BLaER1 (cell line): ENCODE data around the gene GOLIM4.
"Not testable (repeated sequence)": the region's sequence is repeated elsewhere in the genome, so short reads cannot be mapped to it uniquely, and the experiment has no call there.

ENCODE experiments used
- H3K27ac ChIP-seq: shearing (Covaris generic); formaldehyde crosslinking; 2 replicates; pipeline ENCODE4 v1.8.1; 2022
- H3K27me3 ChIP-seq: shearing (Covaris generic); formaldehyde crosslinking; 2 replicates; pipeline ENCODE4 v1.8.1; 2022
- H3K36me3 ChIP-seq: shearing (Covaris generic); formaldehyde crosslinking; 2 replicates; pipeline ENCODE4 v1.8.1; 2022
- H3K4me1 ChIP-seq: shearing (Covaris generic); formaldehyde crosslinking; 2 replicates; pipeline ENCODE4 v1.8.1; 2022
- H3K4me2 ChIP-seq: shearing (Covaris generic); formaldehyde crosslinking; 2 replicates; pipeline ENCODE4 v1.8.1; 2022
- H3K4me3 ChIP-seq: shearing (Covaris generic); formaldehyde crosslinking; 2 replicates; pipeline ENCODE4 v1.8.1; 2022
- H3K9ac ChIP-seq: shearing (Covaris generic); formaldehyde crosslinking; 2 replicates; pipeline ENCODE4 v1.8.1; 2022
- H3K9me3 ChIP-seq: shearing (Covaris generic); formaldehyde crosslinking; 2 replicates; pipeline ENCODE4 v1.8.1; 2022
- H4K20me1 ChIP-seq: shearing (Covaris generic); formaldehyde crosslinking; 2 replicates; pipeline ENCODE4 v1.8.1; 2022
- Cebpa-rat ChIP-seq: shearing (Covaris generic); IDR thresholded peaks from 2 replicates; pipeline ENCODE4 v1.8.1; 2022

GOLIM4 gene, protein sequence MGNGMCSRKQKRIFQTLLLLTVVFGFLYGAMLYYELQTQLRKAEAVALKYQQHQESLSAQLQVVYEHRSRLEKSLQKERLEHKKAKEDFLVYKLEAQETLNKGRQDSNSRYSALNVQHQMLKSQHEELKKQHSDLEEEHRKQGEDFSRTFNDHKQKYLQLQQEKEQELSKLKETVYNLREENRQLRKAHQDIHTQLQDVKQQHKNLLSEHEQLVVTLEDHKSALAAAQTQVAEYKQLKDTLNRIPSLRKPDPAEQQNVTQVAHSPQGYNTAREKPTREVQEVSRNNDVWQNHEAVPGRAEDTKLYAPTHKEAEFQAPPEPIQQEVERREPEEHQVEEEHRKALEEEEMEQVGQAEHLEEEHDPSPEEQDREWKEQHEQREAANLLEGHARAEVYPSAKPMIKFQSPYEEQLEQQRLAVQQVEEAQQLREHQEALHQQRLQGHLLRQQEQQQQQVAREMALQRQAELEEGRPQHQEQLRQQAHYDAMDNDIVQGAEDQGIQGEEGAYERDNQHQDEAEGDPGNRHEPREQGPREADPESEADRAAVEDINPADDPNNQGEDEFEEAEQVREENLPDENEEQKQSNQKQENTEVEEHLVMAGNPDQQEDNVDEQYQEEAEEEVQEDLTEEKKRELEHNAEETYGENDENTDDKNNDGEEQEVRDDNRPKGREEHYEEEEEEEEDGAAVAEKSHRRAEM

GRCh38 chr3:168095611-168096209 is at the start of gene GOLIM4:
Gene GOLIM4, minus strand, starts transcription at chr3:168095924. Its CDS starts 639 bp downstream, at chr3:168095285.
- no peaks in the 10 kb centered on the region for H3K9me3 ChIP-seq
- peak within 1 kb of the TSS; percentile 86 for H3K27ac ChIP-seq
- H3K4me3 ChIP-seq, result peak within 1 kb of the TSS; percentile 79
- H3K4me2 ChIP-seq, result peak within 1 kb of the TSS; percentile 91
- peak within 1 kb of the TSS; percentile 84 for H3K9ac ChIP-seq
- TF ChIP-seq Cebpa-rat, result no peak
- no peaks in the 10 kb centered on the region for H3K27me3 ChIP-seq
- peaks cover 34% of the 10 kb centered on the region for H3K4me1 ChIP-seq
- H4K20me1 ChIP-seq, result peaks cover 39% of the 10 kb centered on the region
- H3K36me3 ChIP-seq, result no peaks in the 10 kb centered on the region

DNA sequence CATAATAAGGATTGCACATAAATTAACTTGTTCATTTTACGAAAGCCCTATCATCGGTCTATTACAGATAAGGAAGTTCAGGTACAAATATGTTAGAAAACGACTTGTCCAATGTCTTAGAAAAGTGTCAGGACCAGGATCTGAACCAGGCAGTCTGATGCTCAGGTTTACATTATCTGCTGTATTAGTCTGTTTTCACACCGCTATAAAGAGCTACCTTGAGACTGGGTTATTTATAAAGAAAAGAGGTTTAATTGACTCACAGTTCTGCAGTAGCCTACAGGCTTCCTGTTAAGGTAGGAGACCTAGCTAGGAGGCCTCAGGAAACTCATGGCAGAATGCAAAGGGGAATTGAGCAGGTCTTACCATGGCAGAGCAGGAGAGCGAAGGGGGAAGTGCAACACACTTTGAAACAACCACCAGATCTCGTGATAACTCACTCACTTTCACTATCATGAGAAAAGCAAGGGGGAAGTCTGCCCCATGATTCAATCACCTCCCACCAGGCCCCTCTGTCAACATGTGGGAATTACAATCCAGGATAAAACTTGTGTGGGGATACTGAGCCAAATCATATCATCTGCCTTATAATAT is 45.8 kb upstream of the GOLIM4 start:
- H3K27ac ChIP-seq, result no peak overlapping the region
- H3K36me3 ChIP-seq, result no peaks in the 10 kb centered on the region
- no peaks in the 10 kb centered on the region for H3K4me1 ChIP-seq
- no peaks in the 10 kb centered on the region for H4K20me1 ChIP-seq
- no peaks in the 10 kb centered on the region for H3K27me3 ChIP-seq
- H3K9ac ChIP-seq, result no peak overlapping the region
- H3K4me2 ChIP-seq, result no peak overlapping the region
- TF ChIP-seq Cebpa-rat, result no peak
- H3K4me3 ChIP-seq, result no peak overlapping the region
- no peaks in the 10 kb centered on the region for H3K9me3 ChIP-seq

- H3K4me1 ChIP-seq, result no peaks in the 10 kb centered on the region
- H3K27me3 ChIP-seq, result no peaks in the 10 kb centered on the region
- H3K4me3 ChIP-seq, result no peak overlapping the region
- no peak for TF ChIP-seq Cebpa-rat
- no peak overlapping the region for H3K27ac ChIP-seq
- H3K9me3 ChIP-seq, result no peaks in the 10 kb centered on the region
- no peak overlapping the region for H3K9ac ChIP-seq
- no peaks in the 10 kb centered on the region for H4K20me1 ChIP-seq
- H3K4me2 ChIP-seq, result no peak overlapping the region
- H3K36me3 ChIP-seq, result no peaks in the 10 kb centered on the region
Measured at GRCh38 chr3:168139947-168140346, 44.2 kb upstream of the GOLIM4 start.

GRCh38 chr3:168138421-168138820 is 42.7 kb upstream of the GOLIM4 start:
- no peaks in the 10 kb centered on the region for H3K36me3 ChIP-seq
- H4K20me1 ChIP-seq, result no peaks in the 10 kb centered on the region
- H3K9ac ChIP-seq, result no peak overlapping the region
- TF ChIP-seq Cebpa-rat, result no peak
- no peak overlapping the region for H3K4me3 ChIP-seq
- H3K9me3 ChIP-seq, result no peaks in the 10 kb centered on the region
- H3K4me1 ChIP-seq, result no peaks in the 10 kb centered on the region
- H3K27ac ChIP-seq, result no peak overlapping the region
- no peak overlapping the region for H3K4me2 ChIP-seq
- H3K27me3 ChIP-seq, result no peaks in the 10 kb centered on the region

- TF ChIP-seq Cebpa-rat, result no peak
- Histone ChIP-seq H3K27ac (no peak overlapping the region), H3K4me3 (no peak overlapping the region), H4K20me1 (no peaks in the 10 kb centered on the region), H3K4me2 (no peak overlapping the region), H3K36me3 (no peaks in the 10 kb centered on the region), H3K9ac (no peak overlapping the region), H3K27me3 (no peaks in the 10 kb centered on the region), H3K9me3 (no peaks in the 10 kb centered on the region), H3K4me1 (no peaks in the 10 kb centered on the region)
Measured at GRCh38 chr3:168134931-168135330, 39.2 kb upstream of the GOLIM4 start.

GRCh38 chr3:168130250-168130649 is 34.5 kb upstream of the GOLIM4 start:
- peaks cover 18% of the 10 kb centered on the region for H3K9me3 ChIP-seq
- H3K27me3 ChIP-seq, H3K36me3 ChIP-seq, H3K27ac ChIP-seq, H4K20me1 ChIP-seq, H3K9ac ChIP-seq, H3K4me3 ChIP-seq, H3K4me2 ChIP-seq, H3K4me1 ChIP-seq: not testable (repeated sequence)

DNA sequence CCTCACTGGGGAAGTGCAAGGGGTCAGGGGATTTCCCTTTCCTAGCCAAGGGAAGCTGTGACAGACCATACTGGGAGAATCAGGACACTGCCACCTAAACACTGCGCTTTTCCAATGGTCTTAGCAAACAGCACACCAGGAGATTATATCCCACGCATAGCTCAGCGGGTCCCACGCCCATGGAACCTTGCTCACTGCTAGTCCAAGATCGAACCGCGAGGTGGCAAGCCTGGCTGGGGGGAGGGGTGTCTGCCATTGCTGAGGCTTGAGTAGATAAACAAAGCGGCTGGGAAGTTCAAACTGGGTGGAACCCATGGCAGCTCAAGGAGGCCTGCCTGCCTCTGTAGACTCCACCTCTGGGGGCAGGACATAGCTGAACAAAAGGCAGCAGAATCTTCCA is 32.7 kb upstream of the GOLIM4 start:
- H3K27ac ChIP-seq, H3K4me1 ChIP-seq, H3K27me3 ChIP-seq, H4K20me1 ChIP-seq, H3K4me2 ChIP-seq, H3K9ac ChIP-seq, H3K36me3 ChIP-seq, H3K4me3 ChIP-seq: not testable (repeated sequence)
- peaks cover 18% of the 10 kb centered on the region for H3K9me3 ChIP-seq

GRCh38 chr3:168127466-168127865 is 31.7 kb upstream of the GOLIM4 start:
- Histone ChIP-seq H3K4me1 (no peaks in the 10 kb centered on the region), H3K27ac (no peak overlapping the region), H3K36me3 (no peaks in the 10 kb centered on the region), H3K9ac (no peak overlapping the region), H3K9me3 (peaks cover 18% of the 10 kb centered on the region), H4K20me1 (no peaks in the 10 kb centered on the region), H3K4me2 (no peak overlapping the region), H3K27me3 (no peaks in the 10 kb centered on the region), H3K4me3 (no peak overlapping the region)
- TF ChIP-seq Cebpa-rat, result no peak

DNA sequence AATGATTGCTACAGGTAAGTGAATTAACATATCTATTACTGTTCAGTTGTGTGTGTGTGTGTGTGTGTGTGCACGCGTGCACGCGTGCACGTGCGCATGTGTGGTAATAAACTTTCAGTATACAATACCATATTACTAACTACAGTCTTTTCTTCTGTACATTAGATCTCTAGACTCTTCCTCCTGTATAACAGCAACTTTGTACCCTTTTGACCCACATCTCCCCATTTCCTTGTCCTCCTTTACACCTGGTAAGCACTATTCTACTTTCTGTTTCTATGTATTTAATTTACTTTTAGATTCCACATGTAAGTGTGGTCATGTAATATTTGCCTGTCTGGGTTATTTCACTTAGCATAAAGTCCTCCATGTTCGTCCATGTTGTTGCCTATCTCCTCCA is 29.1 kb upstream of the GOLIM4 start:
- Histone ChIP-seq H3K4me1 (no peaks in the 10 kb centered on the region), H3K4me3 (no peak overlapping the region), H3K27ac (no peak overlapping the region), H3K27me3 (no peaks in the 10 kb centered on the region), H3K36me3 (no peaks in the 10 kb centered on the region), H4K20me1 (no peaks in the 10 kb centered on the region), H3K9ac (no peak overlapping the region), H3K4me2 (no peak overlapping the region), H3K9me3 (peaks cover 18% of the 10 kb centered on the region)
- no peak for TF ChIP-seq Cebpa-rat

DNA sequence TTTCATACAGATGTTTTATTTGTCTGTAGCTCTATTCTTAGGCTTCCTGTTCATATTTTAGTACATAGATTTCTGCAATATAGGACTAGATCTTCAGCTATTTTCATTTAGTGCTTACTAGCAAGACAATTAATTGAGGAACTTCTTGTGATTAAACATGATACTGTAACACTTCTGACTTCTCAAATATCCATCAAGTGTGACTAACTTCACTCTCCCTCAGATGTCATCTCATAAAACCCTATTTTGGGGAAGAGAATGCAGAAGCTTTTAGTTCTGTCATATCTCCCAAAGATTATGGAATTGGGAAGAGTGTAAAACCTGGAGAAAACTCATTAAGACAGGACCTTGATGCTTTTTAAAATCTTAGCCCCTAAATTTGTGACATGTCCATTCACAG is 28.6 kb upstream of the GOLIM4 start:
- H3K27ac ChIP-seq, result no peak overlapping the region
- no peak for TF ChIP-seq Cebpa-rat
- no peak overlapping the region for H3K4me3 ChIP-seq
- H3K9me3 ChIP-seq, result peaks cover 18% of the 10 kb centered on the region
- no peaks in the 10 kb centered on the region for H3K4me1 ChIP-seq
- H3K36me3 ChIP-seq, result no peaks in the 10 kb centered on the region
- no peak overlapping the region for H3K9ac ChIP-seq
- H3K27me3 ChIP-seq, result no peaks in the 10 kb centered on the region
- no peaks in the 10 kb centered on the region for H4K20me1 ChIP-seq
- H3K4me2 ChIP-seq, result no peak overlapping the region
